SK-N-SH (cell line): Measurements from ENCODE around the gene BMX.

ENCODE experiments used
- CTCF ChIP-seq: fragments of 200-600 bp; sonication (generic); IDR thresholded peaks from 2 replicates; pipeline ENCODE4 v1.6.1; 2017; ENCODE audit warnings: antibody characterized with exemption, mild to moderate bottlenecking, moderate library complexity
- EZH2phosphoT487 ChIP-seq: fragments of 200-600 bp; sonication (generic); IDR thresholded peaks from 2 replicates; pipeline ENCODE4 v1.6.1; 2017; ENCODE audit warnings: low read depth, mixed run types, mild to moderate bottlenecking, antibody characterized with exemption, moderate library complexity, borderline replicate concordance
- FOXM1 ChIP-seq: IDR thresholded peaks from 2 replicates; pipeline ENCODE4 v1.4.0; 2012; ENCODE audit warnings: low read depth, mild to moderate bottlenecking
- POLR2AphosphoS5 ChIP-seq: IDR thresholded peaks from 2 replicates; pipeline ENCODE4 v1.6.1; 2012; ENCODE audit warnings: low read depth, low read length
- TCF12 ChIP-seq: IDR thresholded peaks from 2 replicates; pipeline ENCODE4 v1.4.0; 2012
- ZBTB33 ChIP-seq: IDR thresholded peaks from 2 replicates; pipeline ENCODE4 v1.4.0; 2012; ENCODE audit warnings: low read depth, borderline replicate concordance

- TF ChIP-seq ZBTB33 (no peak), TCF12 (no peak), FOXM1 (no peak), EZH2phosphoT487 (no peak), POLR2AphosphoS5 (no peak), CTCF (no peak)
Observed at GRCh38 chrX:15509845-15510244, 9.2 kb downstream of the BMX start.
